Bone marrow (tissue), 2 donors: ENCODE data around the gene EEIG2.
A peak's percentile ranks its signal among the peaks of the same experiment; 100 is the strongest.

Experiments
- DNase-seq, 2 donors: peaks; one replicate each; lab custom pipeline; 2025; lab: John Stamatoyannopoulos, UW

EEIG2 gene

GRCh38 chr1:108583757-108584427 is 24.0 kb downstream of the EEIG2 start:
- no peak for DNase-seq

- DNase-seq = peak in 1 of 2 donors; percentile 9
Observed at GRCh38 chr1:108584428-108584856, 24.5 kb downstream of the EEIG2 start.

- no peak for DNase-seq
Observed at GRCh38 chr1:108585313-108585712, 25.4 kb downstream of the EEIG2 start.

GRCh38 chr1:108590441-108590840 is 30.5 kb downstream of the EEIG2 start:
- DNase-seq = no peak

GRCh38 chr1:108590957-108591356 is 31.1 kb downstream of the EEIG2 start:
- DNase-seq = peak in 1 of 2 donors; percentile 72

- DNase-seq = no peak
Observed at GRCh38 chr1:108591466-108591865, 31.6 kb downstream of the EEIG2 start.

- DNase-seq = peak in 1 of 2 donors; percentile 28
Observed at GRCh38 chr1:108592030-108592759, 32.3 kb downstream of the EEIG2 start.

GRCh38 chr1:108593448-108593847 is 33.5 kb downstream of the EEIG2 start:
- no peak for DNase-seq

- DNase-seq = no peak
Observed at GRCh38 chr1:108595507-108595906, 35.6 kb downstream of the EEIG2 start.

GRCh38 chr1:108597041-108597440 is 37.1 kb downstream of the EEIG2 start:
- DNase-seq = no peak

GRCh38 chr1:108598340-108598739 is 38.4 kb downstream of the EEIG2 start:
- DNase-seq = no peak

GRCh38 chr1:108600504-108600903 is 40.6 kb downstream of the EEIG2 start:
- DNase-seq = no peak

GRCh38 chr1:108601708-108602410 is 42.0 kb downstream of the EEIG2 start:
- no peak for DNase-seq

- no peak for DNase-seq
Observed at GRCh38 chr1:108605633-108606032, 45.7 kb downstream of the EEIG2 start.

- DNase-seq = no peak
Observed at GRCh38 chr1:108606478-108606877, 46.6 kb downstream of the EEIG2 start.

GRCh38 chr1:108609483-108610049 is 49.7 kb downstream of the EEIG2 start:
- no peak for DNase-seq
